ENCODE results near the gene PPP1R11. TPM values are rescaled to one million over a fixed set of nuclear protein-coding genes. Genes with fewer than 3 reads are reported as not detected.

PPP1R11 gene
- total RNA-seq, 2 donors from 2014 or later: 45.0 to 53.4 TPM

DNA sequence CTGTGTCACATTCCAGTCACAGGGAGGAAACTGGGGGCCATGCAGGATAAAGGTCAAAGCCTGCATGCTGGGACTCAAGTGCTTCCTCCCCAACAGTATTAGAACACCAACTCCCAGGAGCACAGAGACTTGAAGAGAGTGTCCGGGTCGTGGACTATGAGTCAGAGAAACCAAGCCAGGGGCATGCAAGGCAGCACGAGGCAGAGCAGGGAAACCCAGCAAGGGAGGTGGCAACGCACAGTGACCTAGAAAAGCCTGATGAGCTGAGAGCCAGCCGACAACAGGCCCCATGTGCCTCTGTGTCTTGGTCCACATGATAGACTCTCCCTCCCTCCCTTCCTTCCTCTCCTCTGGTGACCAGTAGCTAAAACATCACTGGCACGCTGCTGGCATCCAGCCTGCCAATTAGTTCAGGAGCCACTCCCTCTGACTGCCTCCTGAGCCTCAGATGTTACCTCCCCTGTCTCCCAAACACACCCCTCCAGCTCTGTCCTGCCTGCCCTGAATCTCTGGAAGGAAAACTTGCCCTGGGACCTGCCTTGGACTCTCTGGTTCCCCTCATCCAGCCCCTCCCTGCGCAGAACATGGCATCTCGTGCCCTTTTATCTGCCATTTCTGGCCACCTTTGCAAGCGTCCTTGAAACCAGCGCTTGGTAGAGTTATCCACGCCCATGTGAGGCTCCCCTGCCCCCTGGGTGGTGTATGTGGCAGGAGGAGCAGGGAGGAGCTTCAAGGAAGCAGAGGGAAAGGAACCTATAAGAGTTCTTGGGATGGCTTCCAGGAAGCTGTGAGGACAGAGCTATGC, 24.8 kb downstream of the PPP1R11 start:
- intact Hi-C loops (cut with DNase I): no loop called here
- no peak for DNase-seq (ENCODE audit: low spot score)

DNA sequence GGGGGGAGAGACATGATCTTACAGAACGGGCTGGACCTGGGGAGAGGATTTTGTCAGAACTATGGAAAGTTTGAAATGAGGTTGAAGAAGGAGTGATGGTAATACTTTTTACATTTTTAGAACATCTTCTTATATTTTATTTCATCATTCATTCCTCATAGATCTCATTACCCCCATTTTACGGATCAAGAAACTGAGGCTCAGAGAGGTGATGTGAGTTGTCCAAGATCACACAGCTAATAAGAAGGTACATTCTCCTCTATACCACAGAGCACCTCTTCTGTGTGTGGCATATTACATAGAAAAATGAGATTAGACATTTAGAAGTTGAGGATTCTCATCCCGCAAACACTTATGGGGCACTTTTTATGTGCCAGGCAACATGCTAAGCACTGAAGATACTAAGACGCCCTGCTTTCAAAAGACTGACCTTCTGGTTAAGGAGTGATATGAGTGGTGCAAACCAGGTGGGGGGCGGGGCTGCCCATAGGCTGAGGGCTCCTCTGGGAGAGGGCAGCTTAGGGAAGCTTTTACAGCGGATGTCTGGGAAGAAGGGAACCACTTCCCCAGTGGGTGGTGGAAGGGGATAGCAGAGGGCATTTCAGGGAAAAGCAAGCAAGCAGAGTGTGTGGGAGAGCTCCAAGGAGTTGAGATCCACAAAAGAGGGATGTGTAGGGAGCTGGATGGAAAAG, 26.0 kb downstream of the PPP1R11 start:
- DNase-seq (ENCODE audit: low spot score): no peak
- intact Hi-C loops (cut with DNase I): no loop called here

DNA sequence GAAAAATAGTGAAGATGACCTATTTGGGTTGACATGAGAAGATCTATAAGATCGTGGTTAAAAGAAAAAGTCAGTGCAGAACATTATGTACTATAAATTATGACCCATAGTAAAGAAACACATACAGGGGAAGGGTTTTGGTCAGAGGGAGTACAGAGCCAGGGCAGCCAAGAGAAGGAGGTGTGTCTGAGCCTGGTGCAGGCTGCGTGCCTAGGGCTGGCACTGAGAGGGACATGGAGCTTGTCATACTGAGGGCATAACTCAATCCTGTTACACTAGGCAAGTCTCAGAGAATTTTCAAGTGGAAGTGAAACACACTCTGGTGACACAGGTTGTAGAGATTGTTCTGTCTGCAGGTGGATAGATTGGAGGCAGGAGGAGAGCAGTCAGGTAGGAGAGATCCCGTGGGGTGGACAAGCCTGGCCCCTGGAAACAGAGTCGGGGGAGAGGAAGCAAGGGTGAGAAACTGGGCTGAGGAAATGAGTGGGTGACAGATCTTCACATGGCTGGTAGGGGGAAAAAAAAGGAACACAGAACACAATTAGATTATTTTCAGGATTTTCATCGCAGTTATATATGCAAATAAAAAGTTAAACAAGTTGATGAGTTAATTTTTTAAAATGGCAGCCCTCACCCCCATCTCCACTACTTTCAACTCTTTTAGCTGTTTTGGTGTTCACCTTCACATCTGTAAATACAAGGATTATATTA, 27.1 kb downstream of the PPP1R11 start:
- intact Hi-C loops (cut with DNase I): no loop called here
- DNase-seq (ENCODE audit: low spot score): no peak

DNA sequence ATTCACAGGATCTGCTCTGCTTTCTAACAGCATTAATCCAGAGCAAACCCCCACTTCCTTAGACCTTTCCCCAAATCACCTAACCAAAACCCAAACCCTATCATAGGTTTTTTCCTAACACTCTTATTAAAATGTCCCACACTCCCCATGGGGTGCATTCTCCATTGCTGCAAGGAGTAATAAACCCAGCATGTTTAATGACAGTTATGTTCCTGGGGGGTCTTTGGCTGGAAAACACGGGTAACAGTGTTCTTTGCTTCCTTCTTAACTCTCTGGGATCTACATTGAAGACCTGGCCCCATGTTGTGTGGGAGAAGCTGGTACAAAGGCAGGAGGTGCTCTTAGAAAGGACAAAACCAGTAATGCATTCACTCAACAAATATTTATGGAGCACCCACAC, 29.8 kb downstream of the PPP1R11 start:
- DNase-seq (ENCODE audit: low spot score): no peak
- intact Hi-C loops (cut with DNase I): no loop called here

DNA sequence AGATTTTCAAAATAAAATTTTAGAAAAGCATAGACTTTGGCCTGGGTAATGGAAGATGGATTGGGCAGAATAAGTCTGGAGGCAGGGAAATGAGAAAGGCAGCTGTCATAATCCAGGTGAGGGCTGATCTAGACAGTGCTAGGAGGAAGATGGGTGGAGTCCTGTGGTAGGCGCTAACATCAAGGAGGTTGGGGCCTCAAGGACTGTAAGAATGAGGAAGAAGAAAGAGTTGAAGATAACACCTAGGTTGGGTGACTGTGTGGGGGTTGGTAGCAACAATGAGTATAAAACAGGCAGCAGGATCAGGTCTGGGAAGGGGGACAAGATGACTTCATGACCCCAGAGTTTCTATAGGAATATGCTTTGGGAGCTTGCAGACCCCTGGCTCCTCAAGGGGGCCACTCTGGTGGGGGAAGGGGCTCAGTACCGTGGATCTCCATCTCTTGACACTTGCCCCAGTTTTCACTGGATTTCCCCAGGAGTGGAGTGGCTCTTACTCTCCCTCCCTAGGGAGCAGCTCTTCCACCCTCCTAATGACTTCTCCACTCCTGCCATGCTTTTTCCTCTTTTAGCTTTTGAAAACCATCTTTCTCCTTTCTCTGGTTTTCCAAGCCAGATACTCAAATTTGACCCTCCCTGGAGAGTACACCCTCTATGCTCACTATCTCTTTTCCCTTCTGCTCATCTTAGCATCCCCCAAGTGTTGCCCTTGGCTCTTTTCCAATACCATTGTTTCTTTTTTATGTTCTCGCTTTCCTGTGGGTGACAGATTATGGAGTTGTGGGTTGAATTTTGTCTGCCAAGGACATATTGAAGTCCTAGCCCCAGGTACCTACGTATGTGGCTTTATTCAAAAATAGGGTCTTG, 31.1 kb downstream of the PPP1R11 start:
- intact Hi-C loops (cut with DNase I): no loop called here

DNA sequence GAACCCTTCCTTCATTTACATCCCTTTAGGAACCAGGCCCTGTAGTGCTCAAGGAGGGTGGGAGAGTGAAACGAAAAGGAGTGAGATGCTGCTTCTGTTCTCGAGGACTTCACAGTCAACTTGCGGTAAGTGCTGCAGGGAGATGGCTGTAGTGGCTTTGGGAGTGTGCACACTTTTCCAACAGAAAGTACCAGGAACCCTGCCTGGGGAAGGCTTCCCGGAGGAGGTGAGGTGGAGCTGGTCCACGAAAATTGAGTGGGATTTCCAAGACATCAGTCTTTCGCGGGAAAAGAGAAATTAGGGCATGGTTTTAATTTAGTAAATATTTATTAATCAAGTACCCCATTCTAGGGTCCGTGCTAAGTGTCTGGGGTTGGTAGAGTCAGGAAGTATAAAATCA, 33.2 kb downstream of the PPP1R11 start:
- no peak for DNase-seq (ENCODE audit: low spot score)
- intact Hi-C loops (cut with DNase I): no loop called here

More for the DNA sequence above, 31.1 kb downstream of the PPP1R11 start:
- no peak for DNase-seq (ENCODE audit: low spot score)

DNA sequence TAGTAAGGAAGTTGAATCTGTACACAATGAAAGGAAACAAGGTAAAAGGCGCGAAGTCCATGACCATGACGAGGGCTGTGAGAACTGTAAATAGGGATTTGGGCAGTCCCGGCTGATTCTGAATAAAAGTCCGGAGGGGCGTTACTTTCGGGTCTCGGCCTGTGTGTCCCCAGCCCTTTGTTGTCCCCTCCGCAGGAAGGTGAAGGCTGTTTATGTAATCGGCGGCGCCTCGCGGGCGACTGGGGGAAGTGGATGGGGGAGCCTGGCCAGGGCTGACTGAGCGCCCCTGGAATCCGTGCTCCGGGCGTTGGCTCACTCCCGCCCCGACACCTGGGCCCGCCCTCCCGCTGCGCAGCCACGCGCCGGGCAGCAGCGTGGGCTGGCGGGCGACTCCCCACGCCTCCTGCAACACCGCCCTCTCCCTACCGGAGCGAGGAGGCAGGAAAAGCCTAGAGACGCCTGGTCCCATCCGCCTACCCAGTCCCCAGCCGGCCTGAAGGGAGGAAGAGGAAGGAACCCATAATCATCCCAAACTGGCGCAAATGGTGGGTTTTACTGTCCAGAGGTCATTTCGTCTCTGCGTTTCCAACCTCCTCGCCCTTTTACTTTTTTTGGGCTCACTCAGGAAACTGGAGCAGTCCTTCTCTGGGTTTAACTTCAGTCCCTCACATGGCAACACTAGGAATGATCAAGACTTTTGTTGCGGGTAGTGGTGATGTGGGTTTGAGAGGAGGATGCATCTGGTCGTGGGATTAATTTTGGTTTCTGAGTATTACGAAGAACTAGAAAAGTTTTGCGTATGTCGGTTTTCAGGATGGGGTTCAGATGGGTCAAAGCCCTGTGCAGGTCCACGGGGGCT, 33.8 kb downstream of the PPP1R11 start:
- no peak for DNase-seq (ENCODE audit: low spot score)
- intact Hi-C loops (cut with DNase I): no loop called here

DNA sequence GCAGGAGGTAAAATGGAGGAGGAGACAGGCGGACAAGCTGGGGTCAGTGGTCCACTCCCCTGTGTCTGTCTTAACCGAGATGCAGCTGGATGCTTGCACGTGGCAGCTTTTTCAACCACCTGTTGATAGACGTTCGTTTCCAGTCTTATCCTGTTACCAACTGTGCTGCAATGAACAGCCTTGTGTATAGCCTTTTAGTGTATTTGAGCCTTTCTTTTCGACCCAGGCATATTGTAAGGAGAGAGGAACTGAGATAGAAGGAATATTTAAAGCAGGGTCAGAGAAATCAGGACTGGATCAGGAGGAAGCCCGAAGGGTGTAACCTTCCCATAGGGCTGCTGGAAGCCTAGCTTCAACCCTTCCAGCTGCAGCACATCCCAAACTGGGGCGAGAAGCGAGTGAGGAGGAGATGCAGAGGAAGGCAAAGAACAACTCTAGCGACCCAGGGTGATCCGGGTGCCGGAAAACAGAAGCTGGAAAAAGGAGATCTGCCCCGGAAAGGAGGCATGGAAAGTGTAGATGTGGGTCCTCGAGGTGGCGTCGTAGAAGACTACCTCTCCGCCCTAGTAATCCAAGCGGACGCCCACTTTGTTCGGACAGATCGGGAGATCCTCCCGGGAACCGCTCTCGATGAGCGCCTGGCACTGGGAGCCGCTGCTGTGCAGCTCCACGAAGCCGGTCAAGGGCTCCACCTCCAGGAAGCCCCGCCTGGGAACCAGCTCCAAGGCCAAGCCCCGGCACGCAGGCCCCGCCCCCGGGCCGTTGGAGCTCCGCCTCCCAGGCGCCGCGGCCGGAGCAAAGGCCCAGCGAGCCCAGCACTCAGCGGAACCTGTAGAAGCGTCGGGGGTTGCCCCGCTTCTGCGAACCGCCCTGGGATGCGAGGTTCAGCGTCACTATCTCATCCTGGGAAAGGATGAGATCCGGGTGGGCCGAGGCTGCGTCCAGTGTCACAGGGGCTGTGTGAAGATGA, 34.7 kb downstream of the PPP1R11 start:
- intact Hi-C loops (cut with DNase I): no loop called here
- peak; percentile 95 for DNase-seq (ENCODE audit: low spot score)

DNA sequence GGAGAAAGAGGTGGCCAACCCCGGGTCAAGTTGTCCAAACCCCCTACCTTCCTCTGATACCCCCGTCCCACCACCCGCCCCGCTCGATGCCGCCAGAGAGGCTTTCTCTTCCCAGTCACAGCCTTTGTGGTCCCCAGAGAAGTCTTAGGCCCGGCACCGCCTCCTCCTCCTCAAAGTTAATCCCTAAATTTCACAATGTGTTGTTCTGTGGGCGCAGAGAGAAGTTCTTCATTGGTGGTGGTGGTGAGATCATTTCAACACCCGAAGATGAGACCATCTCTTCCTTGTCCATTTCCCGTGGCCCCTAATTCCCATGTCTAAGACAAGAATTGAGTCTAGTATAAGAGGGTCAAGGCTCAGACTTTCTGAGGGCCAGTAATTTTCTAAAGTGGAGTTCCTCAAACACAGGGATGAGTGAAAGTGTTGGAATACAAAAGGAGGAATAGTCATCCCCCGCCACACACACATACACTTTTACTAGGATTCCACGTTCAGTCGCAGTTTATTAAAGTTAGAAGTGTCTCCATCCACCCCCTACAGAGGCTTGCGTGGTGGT, 35.5 kb downstream of the PPP1R11 start:
- intact Hi-C loops (cut with DNase I): no loop called here
- no peak for DNase-seq (ENCODE audit: low spot score)

DNA sequence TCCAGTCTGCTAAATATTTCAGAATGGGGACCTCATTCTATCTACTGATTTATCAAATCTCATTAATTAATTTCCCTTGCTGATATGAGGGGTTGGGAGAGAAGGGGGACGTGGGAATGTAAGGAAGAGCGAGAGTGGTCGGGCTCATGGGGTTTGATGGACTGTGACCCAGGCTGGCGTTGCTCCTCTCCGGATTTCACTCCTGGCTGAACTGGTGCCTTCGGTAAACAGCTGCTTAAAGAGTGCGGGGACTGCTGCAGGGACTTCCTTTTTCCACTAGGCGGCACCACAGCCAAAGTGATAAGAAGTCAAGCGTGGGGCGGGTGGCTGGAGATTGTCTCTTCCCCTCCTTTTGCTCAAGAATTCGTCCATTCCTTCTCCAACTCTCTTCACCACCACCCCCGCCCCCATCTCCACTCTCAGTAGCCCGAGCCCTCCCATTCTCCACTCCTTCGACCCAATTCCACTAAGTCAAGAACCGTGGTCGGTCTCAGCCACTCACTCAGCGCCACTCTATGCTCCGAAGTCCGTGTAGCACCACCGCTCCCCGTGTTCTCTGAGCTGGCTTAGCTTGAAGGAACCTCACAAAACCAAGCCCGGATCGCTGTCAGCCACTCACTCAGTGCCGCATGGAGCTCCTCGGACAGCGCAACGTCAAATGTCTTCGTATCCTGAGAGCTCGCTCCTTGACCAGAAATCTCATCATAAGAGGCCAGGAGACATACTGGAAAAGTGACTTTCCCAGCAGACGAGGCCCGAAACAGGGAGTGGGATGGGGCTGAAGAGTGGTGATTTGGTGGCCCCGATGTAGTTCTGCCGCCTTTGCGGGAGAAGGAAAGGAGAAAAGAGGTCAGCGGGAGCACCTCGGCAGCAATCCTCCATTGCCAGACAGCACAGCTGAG, 36.2 kb downstream of the PPP1R11 start:
- intact Hi-C loops (cut with DNase I): no loop called here
- DNase-seq (ENCODE audit: low spot score): peak; percentile 94

DNA sequence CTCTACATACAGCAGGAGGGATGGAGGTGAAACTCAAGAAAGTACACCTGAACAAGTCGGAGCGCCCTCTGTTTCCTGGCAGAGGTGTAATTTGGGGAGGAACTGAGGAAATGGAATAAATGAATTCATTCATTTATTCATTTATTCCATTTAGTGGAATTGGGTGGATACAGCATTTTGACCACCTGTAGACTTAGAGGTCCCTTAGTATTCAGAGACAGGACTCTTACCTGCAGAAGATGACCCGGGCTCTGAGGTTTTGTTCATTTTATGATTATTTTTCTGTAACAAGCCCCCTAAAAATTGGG, 36.8 kb downstream of the PPP1R11 start:
- intact Hi-C loops (cut with DNase I): no loop called here
- DNase-seq (ENCODE audit: low spot score): no peak

DNA sequence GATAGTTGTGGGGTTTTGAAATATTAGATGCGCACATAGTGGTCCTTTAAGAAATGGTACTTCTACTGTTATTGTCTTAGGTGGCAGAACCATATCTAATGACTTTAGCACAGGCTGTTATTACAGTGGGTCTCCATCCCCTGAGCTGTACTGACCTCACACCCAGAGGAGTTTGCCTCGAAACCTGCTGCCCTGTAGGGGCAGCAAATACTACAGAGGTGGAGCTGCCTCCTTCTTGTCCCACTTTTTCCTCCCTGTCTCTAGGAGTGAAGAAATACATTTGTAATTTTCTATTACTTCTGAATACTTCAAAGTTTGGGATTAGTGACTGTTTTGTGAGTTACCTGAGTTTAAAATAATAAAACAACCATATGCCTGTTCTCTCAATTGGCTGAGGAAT, 37.7 kb downstream of the PPP1R11 start:
- intact Hi-C loops (cut with DNase I): no loop called here
- no peak for DNase-seq (ENCODE audit: low spot score)

DNA sequence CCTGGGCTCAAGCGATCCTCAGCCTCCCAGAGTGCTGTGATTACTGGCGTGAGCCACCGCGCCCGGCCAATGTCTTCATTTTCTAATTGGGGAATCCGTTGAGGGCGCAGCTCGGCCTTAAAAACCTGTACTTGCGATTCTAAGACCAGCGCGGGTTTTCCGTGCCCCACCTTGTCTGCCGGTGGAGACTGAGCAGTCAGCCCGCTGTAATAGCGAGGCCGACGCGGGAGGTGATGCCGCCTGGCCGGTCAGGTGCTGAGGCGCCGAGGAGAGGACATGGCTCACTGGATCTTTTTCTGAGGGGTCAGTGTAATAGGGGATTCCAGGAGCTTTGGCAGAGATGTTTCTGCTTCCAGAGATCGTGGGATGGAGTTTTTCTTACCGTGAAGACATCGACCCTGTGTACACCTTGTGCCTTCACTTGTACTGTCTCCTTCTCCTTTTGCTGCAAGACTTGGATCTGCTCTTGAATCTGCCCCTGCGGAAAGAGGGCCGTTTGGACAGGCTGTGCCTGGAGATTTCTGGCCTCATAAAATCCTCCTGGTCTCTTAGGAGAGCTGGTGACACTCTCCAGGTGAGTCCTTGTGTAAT, 44.4 kb downstream of the PPP1R11 start:
- DNase-seq (ENCODE audit: low spot score): no peak
- intact Hi-C loops (cut with DNase I): no loop called here

DNA sequence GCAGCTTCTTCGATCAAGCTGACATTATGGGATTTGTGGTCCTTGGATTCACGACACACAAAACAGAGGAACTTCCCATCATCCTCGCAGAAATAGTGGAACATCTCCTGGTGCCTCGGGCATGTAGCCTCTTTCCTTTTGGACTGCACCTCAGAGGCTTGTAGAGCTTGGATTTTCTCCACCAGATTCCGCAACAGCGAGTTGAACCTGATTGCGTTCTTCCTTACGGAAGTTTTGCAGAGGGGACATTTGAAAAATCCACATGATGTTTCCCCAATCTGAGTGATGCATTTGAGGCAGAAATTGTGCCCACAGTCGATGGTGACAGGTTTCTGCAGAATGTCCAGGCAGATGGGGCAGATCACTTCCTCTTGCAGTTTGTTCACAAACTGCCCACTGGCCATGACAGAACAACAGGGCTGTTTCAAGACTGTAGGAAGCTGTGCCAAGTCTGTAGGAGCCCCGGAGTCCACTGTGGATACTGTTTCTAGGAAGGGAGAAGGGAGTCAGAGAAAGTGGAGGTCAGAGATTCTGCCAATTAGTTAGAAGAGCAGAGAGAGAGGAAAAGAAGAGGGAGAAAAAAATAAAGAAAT, 45.5 kb downstream of the PPP1R11 start:
- intact Hi-C loops (cut with DNase I): no loop called here
- DNase-seq (ENCODE audit: low spot score): no peak

DNA sequence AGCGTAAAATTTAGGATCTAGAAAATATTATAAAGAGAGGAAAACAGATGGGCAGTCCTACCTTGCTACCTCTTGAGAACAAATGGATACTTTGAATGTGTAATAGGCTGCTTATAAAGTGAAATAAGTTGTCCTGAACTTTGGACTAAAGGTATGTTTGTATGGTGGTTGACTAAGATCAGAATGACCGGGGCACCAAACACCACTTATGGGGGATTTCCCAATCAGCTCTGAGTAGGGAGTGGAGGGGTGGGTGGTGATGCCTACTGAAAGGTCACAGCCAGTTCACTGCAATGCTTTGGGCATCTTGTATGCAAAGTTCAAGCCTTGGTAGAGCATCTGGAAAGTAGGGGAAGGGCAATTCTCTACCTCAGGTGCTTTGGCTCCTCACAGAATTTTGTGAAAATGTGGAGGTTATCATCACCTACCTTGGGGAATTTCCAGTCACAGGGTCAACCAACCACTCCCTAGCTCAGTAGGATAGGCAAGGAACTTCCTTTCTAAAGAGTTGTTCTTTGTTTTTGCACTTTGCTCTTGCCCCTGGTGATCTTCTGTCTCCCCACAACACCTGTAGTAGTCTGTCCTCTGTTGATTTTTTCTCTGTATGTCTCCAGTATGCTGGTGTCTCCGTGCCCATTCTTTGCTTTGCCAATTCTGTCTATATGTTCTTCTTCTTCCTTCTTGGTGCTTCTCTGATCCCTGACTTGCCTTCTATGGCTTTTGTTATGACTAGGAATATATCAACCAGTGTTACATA, 46.2 kb downstream of the PPP1R11 start, which contains the start of gene TRIM31:
Gene TRIM31 (minus strand): TSS at position 88 of the 757 bp plus-strand sequence. CDS start 285 bp downstream, outside the sequence.
- no peak for DNase-seq (ENCODE audit: low spot score)
- intact Hi-C loops (cut with DNase I): no loop called here

Data from posterior vena cava (tissue), 2 donors.